ENCODE measurements around the gene ID2.

ID2 gene

DNA sequence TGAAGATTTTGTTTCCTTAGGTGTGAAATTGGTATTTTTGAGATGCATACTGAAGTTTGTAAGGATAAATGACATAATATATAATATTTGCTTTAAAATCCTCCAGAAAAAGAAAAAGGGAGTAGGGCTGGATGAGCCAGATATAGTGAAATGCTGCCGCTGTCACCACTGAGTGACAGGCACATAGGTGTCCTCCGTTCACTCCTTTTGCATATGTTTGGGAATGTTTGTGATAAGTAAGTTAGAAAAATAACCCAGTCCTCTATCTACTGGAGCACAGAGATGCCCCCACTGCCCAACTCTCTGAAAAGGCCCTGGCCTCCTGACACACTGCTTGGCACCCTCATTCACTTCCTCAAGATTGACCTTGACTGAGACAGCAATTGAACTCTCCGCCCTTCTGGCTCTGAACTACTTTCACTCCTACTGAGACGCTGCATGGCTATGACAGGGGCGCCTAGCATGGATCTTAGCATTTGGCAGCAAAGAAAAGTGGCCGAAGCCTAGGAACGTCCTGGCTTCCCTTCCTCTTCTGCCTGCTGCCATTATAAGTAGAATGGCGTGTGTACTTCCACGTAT is 10.1 kb downstream of the ID2 start:
- H3K27ac ChIP-seq, result no peak overlapping the region
- TF ChIP-seq, protein P1, sequence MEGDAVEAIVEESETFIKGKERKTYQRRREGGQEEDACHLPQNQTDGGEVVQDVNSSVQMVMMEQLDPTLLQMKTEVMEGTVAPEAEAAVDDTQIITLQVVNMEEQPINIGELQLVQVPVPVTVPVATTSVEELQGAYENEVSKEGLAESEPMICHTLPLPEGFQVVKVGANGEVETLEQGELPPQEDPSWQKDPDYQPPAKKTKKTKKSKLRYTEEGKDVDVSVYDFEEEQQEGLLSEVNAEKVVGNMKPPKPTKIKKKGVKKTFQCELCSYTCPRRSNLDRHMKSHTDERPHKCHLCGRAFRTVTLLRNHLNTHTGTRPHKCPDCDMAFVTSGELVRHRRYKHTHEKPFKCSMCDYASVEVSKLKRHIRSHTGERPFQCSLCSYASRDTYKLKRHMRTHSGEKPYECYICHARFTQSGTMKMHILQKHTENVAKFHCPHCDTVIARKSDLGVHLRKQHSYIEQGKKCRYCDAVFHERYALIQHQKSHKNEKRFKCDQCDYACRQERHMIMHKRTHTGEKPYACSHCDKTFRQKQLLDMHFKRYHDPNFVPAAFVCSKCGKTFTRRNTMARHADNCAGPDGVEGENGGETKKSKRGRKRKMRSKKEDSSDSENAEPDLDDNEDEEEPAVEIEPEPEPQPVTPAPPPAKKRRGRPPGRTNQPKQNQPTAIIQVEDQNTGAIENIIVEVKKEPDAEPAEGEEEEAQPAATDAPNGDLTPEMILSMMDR (IDR thresholded peaks at IDR 0.05), result no peak
- TF ChIP-seq ZFX (IDR thresholded peaks at IDR 0.05; ENCODE audit: borderline replicate concordance), result no peak

DNA sequence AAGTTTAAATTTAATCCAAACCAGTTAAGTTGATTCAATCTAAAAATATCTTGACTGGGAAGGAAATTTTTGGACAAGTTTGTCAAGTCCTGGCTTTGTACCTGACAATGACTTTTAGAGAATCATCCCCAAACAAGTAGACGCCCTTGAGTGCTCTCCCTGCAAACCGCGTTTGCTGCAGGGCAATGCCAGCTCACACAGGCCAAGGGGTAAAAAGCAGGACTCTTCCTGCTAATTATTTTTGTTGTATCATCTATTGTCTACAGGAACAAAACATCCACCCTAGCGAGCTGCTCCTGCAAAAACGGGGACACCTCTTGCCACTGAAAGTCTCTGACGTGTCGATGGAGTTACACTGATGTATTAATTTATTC is 10.9 kb downstream of the ID2 start:
- TF ChIP-seq ZFX (IDR thresholded peaks at IDR 0.05; ENCODE audit: borderline replicate concordance), result no peak
- TF ChIP-seq, protein P1 (IDR thresholded peaks at IDR 0.05), result no peak
- no peak overlapping the region for H3K27ac ChIP-seq

DNA sequence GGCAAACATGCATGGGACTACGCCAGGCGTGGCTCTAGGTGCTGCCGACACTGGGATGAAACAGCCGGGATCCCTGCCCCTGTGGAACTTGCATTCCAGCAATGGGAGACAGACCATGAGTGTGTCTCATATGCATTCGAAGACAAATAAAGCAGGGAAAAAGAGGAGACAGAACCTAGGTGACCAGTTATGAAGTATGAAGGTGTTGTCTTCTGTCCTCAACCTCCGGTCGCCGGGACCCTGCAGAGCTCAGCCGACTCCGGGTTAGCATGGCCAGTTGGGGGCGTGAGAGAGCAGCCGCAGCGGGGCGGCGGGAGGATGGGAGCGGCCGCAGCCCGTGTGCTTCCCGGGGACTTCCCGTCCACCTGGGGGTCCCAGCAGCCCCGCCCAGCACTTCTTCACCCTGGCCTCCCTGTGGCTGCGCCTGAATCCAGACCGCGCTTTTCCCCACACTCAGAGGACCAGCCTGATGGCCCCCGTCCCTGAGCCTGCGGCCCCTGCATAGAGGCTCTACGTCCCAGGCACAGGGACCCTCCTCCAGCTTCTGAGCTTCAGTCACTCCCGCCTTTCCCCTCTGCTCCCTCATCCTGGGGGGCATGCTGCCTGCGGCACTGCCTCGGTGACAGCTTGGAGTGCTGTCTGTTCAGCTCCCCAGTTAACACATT is 11.4 kb downstream of the ID2 start:
- H3K27ac ChIP-seq, result no peak overlapping the region
- TF ChIP-seq ZFX (IDR thresholded peaks at IDR 0.05; ENCODE audit: borderline replicate concordance), result no peak
- TF ChIP-seq, protein P1 (IDR thresholded peaks at IDR 0.05), result peak; percentile 98

DNA sequence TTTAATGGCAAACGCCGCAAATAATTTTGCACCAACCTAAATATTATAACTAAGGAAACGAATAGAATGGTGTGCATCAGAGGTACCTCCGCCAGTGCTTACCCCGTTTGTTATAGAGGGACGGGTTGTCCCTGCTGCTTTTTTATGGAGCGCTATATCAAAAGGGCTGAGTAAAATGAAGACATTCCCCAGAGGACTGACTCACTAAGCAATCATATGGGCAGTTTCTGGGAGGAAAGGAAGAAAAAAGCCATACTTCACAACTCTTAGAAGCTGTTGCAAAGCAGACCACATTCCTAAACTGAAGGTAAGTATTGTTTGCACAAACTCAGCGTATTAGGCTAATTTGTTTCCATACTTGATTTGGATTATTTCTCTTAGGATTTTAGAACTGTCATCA is 12.9 kb downstream of the ID2 start:
- H3K27ac ChIP-seq, result no peak overlapping the region
- no peak for TF ChIP-seq ZFX (IDR thresholded peaks at IDR 0.05; ENCODE audit: borderline replicate concordance)
- TF ChIP-seq, protein P1 (IDR thresholded peaks at IDR 0.05), result no peak

DNA sequence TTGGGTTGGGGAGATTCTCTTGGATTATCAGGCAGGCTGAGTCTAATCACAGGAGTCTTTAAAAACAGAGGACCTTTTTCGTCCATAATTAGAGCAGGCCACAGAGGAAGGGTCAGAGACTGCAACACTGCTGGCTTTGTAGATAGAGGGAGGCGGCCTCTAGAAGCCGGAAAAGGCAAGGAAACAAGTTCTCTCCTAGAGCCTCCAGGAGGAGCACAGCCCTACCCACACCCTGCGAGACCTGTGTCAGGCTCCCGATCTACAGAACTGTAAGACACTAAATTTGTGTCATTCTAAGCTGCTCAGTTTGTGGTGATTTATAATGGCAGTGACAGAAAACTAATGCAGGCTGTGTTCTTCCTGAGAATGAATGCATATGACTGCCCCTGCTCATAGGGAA is 15.3 kb downstream of the ID2 start:
- no peak overlapping the region for H3K27ac ChIP-seq
- no peak for TF ChIP-seq ZFX (IDR thresholded peaks at IDR 0.05; ENCODE audit: borderline replicate concordance)
- TF ChIP-seq, protein P1 (IDR thresholded peaks at IDR 0.05), result no peak

DNA sequence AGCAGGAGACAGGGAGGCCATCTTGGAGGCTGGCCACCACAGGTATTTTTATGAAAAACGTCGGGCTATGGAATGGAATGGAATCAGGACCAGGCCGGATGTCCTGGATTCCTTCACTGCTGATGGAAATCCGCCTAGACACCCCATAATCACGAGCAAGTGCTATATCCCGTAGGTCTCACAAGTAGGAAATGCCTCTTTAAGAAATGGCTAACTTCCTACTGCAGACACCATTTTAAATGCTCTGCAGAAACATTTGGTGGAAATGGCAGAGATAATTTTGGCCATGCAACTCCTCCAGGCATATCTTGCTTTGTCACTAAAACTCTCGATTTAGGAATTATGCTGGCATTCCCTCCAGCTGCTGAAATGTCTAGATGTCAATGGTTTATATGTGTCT is 18.0 kb downstream of the ID2 start:
- TF ChIP-seq ZFX (IDR thresholded peaks at IDR 0.05; ENCODE audit: borderline replicate concordance), result no peak
- H3K27ac ChIP-seq, result no peak overlapping the region

DNA sequence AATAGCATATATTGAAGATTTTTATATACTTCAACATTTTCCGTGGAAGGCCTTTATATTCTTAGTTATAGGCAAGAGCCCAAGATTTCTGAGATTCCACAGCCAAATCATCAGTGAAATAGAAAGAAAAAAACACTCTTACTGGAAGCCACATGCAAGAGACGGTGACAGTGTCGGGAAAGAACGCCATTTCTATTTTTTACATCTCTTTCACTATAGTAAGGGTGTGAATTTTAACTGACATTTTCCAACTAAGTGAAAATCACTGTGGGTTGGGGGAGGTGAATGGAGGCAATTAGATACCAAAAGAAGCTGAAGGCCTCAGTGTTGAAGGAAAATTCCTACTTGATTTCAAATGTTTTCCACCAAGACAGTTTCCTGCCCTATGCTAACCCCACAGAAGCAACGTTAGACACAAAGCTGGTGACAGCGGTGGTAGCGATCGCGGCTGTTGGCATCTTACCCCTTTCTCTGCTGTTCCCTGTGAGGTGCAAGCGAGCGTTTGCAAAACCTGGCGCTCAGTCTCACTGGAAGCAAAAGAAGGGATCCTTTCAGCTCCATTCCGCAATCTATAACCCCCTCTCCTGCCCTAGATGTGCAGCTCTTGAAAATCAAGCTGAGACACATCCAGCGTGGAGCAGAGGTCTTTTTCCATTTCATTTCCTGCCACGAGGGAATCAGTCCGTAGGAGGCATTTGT is 20.0 kb downstream of the ID2 start:
- no peak overlapping the region for H3K27ac ChIP-seq
- no peak for TF ChIP-seq ZFX (IDR thresholded peaks at IDR 0.05; ENCODE audit: borderline replicate concordance)
- TF ChIP-seq, protein P1 (IDR thresholded peaks at IDR 0.05), result no peak

Data from 22Rv1 (cell line).